Peyer's patch (tissue), 4 donors: ENCODE measurements around the gene PYGB. TPM values are rescaled to one million over a fixed set of nuclear protein-coding genes. Genes with fewer than 3 reads are reported as not detected.
A peak's percentile ranks its signal among the peaks of the same experiment; 100 is the strongest.

ENCODE experiments used
- DNase-seq, 3 donors: peaks; one replicate each; pipeline ENCODE4 v3.0.0-alpha.2; 2017 to 2019
- H3K27ac ChIP-seq, 4 donors: fragments of 200-600 bp; sonication (generic); one replicate each; pipeline ENCODE4 v1.5.1; 2016 to 2019
- H3K27me3 ChIP-seq, 2 donors: fragments of 200-600 bp; sonication (generic); one replicate each; pipeline ENCODE4 v1.5.1; 2019
- H3K36me3 ChIP-seq, 3 donors: fragments of 200-600 bp; sonication (generic); one replicate each; pipeline ENCODE4 v1.5.1; 2016 to 2019
- H3K4me1 ChIP-seq, 4 donors: fragments of 200-600 bp; sonication (generic); one replicate each; pipeline ENCODE4 v1.5.1; 2016 to 2019
- H3K4me3 ChIP-seq, 4 donors: fragments of 200-600 bp; sonication (generic); 1 replicate in 3 of 4; 2 replicates in 1 of 4; pipeline ENCODE4 v1.5.1; 2016 to 2019; ENCODE audit warnings: mild to moderate bottlenecking in 1 of 4
- H3K9me3 ChIP-seq, 4 donors: fragments of 200-600 bp; sonication (generic); one replicate each; pipeline ENCODE4 v1.5.1; 2016 to 2019; ENCODE audit warnings: mild to moderate bottlenecking in 1 of 4
- CTCF ChIP-seq, 6 experiments: fragments of 450-650 bp in 4 of 6; fragments of 200-600 bp in 2 of 6; sonication (generic) in 1 of 6; IDR thresholded peaks; one replicate each; pipeline ENCODE4 v1.5.1; 2017 to 2019; ENCODE audit warnings: antibody characterized with exemption in 6 of 6, mild to moderate bottlenecking in 3 of 6, moderate library complexity in 1 of 6
- POLR2A ChIP-seq, 2 donors: fragments of 450-650 bp; IDR thresholded peaks; one replicate each; pipeline ENCODE4 v1.5.1; 2017; ENCODE audit warnings: antibody characterized with exemption in 2 of 2, mild to moderate bottlenecking in 2 of 2, moderate library complexity in 2 of 2
- total RNA-seq, 4 donors: library from RNA; depleted of rRNA; stranded (reverse); fragments of >200 nt; gene quantifications; one replicate each; pipeline ENCODE4 v1.1.0, GENCODE V29; 2016

PYGB gene
- total RNA-seq, 4 donors from 2014 or later, result 88.3 to 154 (median 124) TPM

- no peaks in the 10 kb centered on the region for H3K27me3 ChIP-seq
- peak in 1 of 3 donors; percentile 17 for DNase-seq
- peaks cover 0 to 54% (median 0%) of the 10 kb centered on the region in 3 donors for H3K36me3 ChIP-seq
- H3K27ac ChIP-seq, result no peak overlapping the region
- H3K9me3 ChIP-seq, result no peaks in the 10 kb centered on the region
- no peak overlapping the region for H3K4me3 ChIP-seq
- no peak for TF ChIP-seq POLR2A (IDR thresholded peaks at IDR 0.05)
- TF ChIP-seq CTCF (IDR thresholded peaks at IDR 0.05), result no peak
- H3K4me1 ChIP-seq, result peaks cover 0 to 6% (median 0%) of the 10 kb centered on the region in 4 donors
These were observed 23.8 kb upstream of the PYGB start for GRCh38 chr20:25223765-25224720.

- H3K4me1 ChIP-seq, result peaks cover 0 to 6% (median under 1%) of the 10 kb centered on the region in 4 donors
- H3K4me3 ChIP-seq, result no peak overlapping the region
- no peaks in the 10 kb centered on the region for H3K9me3 ChIP-seq
- DNase-seq, result peak in 1 of 3 donors; percentile 43
- peaks cover 0 to 45% (median 0%) of the 10 kb centered on the region in 3 donors for H3K36me3 ChIP-seq
- no peak overlapping the region for H3K27ac ChIP-seq
- H3K27me3 ChIP-seq, result no peaks in the 10 kb centered on the region
- no peak for TF ChIP-seq POLR2A (IDR thresholded peaks at IDR 0.05)
- no peak for TF ChIP-seq CTCF (IDR thresholded peaks at IDR 0.05)
These were observed 22.9 kb upstream of the PYGB start for GRCh38 chr20:25224941-25225340.

GRCh38 chr20:25225642-25226432, 22.0 kb upstream of the PYGB start:
- Histone ChIP-seq H3K9me3 (no peaks in the 10 kb centered on the region), H3K27ac (no peak overlapping the region), H3K4me1 (peaks cover 0 to 9% (median 3%) of the 10 kb centered on the region in 4 donors), H3K4me3 (no peak overlapping the region), H3K27me3 (no peaks in the 10 kb centered on the region), H3K36me3 (peaks cover 0 to 38% (median 0%) of the 10 kb centered on the region in 3 donors)
- TF ChIP-seq CTCF (IDR thresholded peaks at IDR 0.05), result no peak
- TF ChIP-seq POLR2A (IDR thresholded peaks at IDR 0.05), result no peak
- no peak for DNase-seq

- H3K4me3 ChIP-seq, result no peak overlapping the region
- no peak for TF ChIP-seq POLR2A (IDR thresholded peaks at IDR 0.05)
- TF ChIP-seq CTCF (IDR thresholded peaks at IDR 0.05), result no peak
- H3K4me1 ChIP-seq, result peaks cover 0 to 12% (median 3%) of the 10 kb centered on the region in 4 donors
- H3K9me3 ChIP-seq, result no peaks in the 10 kb centered on the region
- peak overlapping the region in 1 of 4 donors; percentile 72 for H3K27ac ChIP-seq
- no peak for DNase-seq
- H3K27me3 ChIP-seq, result no peaks in the 10 kb centered on the region
- H3K36me3 ChIP-seq, result peaks cover 0 to 30% (median 0%) of the 10 kb centered on the region in 3 donors
These were observed 21.2 kb upstream of the PYGB start for GRCh38 chr20:25226433-25227316.
